SU-DHL-6 (cell line): ENCODE measurements around the gene ATP6V1B1.

Experiments used
- H2AFZ ChIP-seq: fragments of 200-600 bp; sonication (generic); 2 replicates; pipeline ENCODE4 v1.6.1; 2014; ENCODE audit warnings: low read depth, mild to moderate bottlenecking, moderate library complexity, mixed read lengths, antibody characterized with exemption, low read length; ENCODE audit not compliant: severe bottlenecking
- H3F3A ChIP-seq: fragments of 200-600 bp; shearing (Covaris generic); 2 replicates; pipeline ENCODE4 v1.6.0; 2016; ENCODE audit warnings: antibody characterized with exemption, mild to moderate bottlenecking; ENCODE audit not compliant: insufficient read depth
- H3K27ac ChIP-seq: fragments of 200-600 bp; sonication (generic); 2 replicates; pipeline ENCODE4 v1.5.1; 2016; ENCODE audit warnings: low read depth, mild to moderate bottlenecking, low read length, moderate library complexity, mixed read lengths
- H3K27me3 ChIP-seq: fragments of 200-600 bp; sonication (generic), shearing (Covaris generic); 2 replicates; pipeline ENCODE4 v1.6.0; 2014; ENCODE audit warnings: mild to moderate bottlenecking, low read length
- H3K36me3 ChIP-seq: fragments of 200-600 bp; sonication (generic); 2 replicates; pipeline ENCODE4 v1.6.1; 2014; ENCODE audit warnings: mild to moderate bottlenecking, low read length, mixed read lengths
- H3K4me2 ChIP-seq: fragments of 300-600, 200-600 bp; shearing (Covaris generic), sonication (generic); 2 replicates; pipeline ENCODE4 v1.6.0; 2014; ENCODE audit warnings: low read length, low read depth, mild to moderate bottlenecking; ENCODE audit not compliant: poor library complexity, severe bottlenecking
- H3K4me3 ChIP-seq: fragments of 200-600 bp; sonication (generic); 2 replicates; pipeline ENCODE4 v1.5.1; 2014; ENCODE audit warnings: antibody characterized with exemption, low read length, mild to moderate bottlenecking, mixed read lengths; ENCODE audit not compliant: insufficient read depth, poor library complexity, severe bottlenecking
- H3K79me2 ChIP-seq: fragments of 200-600 bp; sonication (generic); 2 replicates; pipeline ENCODE4 v1.6.1; 2014; ENCODE audit warnings: mild to moderate bottlenecking, low read length, moderate library complexity; ENCODE audit not compliant: insufficient read depth
- H3K9ac ChIP-seq: fragments of 200-600 bp; sonication (generic); 2 replicates; pipeline ENCODE4 v1.7.0; 2014; ENCODE audit warnings: mild to moderate bottlenecking, low read length
- H3K9me2 ChIP-seq: fragments of 200-600 bp; sonication (generic); replicated peaks from 2 replicates; pipeline ENCODE4 v1.6.1; 2014; ENCODE audit warnings: low read length; ENCODE audit not compliant: insufficient read depth
- H3K9me3 ChIP-seq: fragments of 200-600 bp; sonication (generic); 2 replicates; pipeline ENCODE4 v1.6.1; 2014; ENCODE audit warnings: low read length, mixed read lengths; ENCODE audit not compliant: insufficient read depth
- H4K20me1 ChIP-seq: fragments of 200-600 bp; sonication (generic); 2 replicates; pipeline ENCODE4 v1.6.1; 2014; ENCODE audit warnings: low read depth, mild to moderate bottlenecking, antibody characterized with exemption, low read length, moderate library complexity, mixed read lengths
- CTCF ChIP-seq: fragments of 200-600 bp; sonication (generic); IDR thresholded peaks from one replicate; pipeline ENCODE4 v1.5.1; 2017; ENCODE audit warnings: antibody characterized with exemption, mild to moderate bottlenecking, low read length, moderate library complexity; ENCODE audit not compliant: insufficient read depth, poor library complexity, severe bottlenecking
- EZH2phosphoT487 ChIP-seq: fragments of 200-600 bp; sonication (generic), shearing (Covaris generic); conservative IDR thresholded peaks from 2 replicates; pipeline ENCODE4 v1.6.1; 2018; ENCODE audit warnings: mild to moderate bottlenecking, antibody characterized with exemption, low read length, moderate library complexity, mixed read lengths

Gene ATP6V1B1

GRCh38 chr2:70904371-70905216, 31.1 kb upstream of the ATP6V1B1 start:
- Histone ChIP-seq H3K4me2 (no peak overlapping the region), H3K27me3 (no peaks in the 10 kb centered on the region), H3K9me2 (no peaks in the 10 kb centered on the region), H4K20me1 (no peaks in the 10 kb centered on the region), H3K36me3 (no peaks in the 10 kb centered on the region), H3K9ac (no peak overlapping the region), H3F3A (no peaks in the 10 kb centered on the region), H3K27ac (no peak overlapping the region), H3K9me3 (no peaks in the 10 kb centered on the region), H3K4me3 (no peak overlapping the region), H3K79me2 (no peaks in the 10 kb centered on the region), H2AFZ (no peak overlapping the region)
- no peak for TF ChIP-seq CTCF
- TF ChIP-seq EZH2phosphoT487, result no peak

DNA sequence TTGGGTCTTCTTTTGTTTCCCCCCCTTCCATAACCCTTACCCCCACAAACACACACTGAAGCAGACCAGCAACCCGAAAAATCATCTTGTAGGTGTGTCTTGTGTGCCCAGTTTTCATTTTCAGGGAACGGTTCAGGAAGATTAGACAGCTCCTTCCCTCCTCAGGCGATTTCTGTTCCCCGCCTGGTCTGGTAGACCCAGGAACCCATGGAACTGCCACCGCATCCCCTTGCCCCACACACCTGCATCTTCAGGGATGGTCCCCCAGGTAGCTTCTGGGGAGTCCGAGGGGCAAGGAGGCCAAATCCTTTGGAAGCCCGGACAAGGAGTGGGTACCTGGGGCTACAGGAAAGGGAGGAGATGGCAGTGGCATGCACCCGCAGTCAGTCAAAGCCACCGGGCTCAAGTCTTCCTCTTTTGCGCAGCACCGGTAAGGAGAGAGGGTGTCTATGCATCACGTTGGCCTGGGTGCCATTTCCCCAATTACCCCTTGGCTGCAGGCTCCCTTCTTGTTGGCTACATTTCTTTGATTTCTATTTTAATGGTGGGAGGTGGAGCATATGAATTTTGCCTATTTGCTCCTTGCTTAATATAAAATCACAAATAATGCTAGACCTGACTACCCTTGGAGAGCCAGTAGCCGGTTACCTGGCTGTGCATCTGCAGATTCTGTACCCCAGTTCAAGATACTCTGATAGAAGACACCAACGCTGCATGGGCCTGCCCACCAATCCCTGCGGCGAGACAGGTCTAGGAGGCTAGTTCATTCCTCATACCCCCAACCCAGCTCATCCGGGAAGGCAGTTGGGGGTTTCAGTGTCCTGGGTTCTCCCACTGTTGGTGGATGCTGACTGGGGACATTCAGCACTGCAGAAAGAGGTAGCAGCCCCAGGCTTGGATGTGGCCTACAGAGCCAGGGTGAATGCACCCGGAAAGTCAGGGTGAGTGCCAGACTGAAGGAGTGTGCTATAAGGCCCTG, 30.0 kb upstream of the ATP6V1B1 start:
- no peak for TF ChIP-seq CTCF
- TF ChIP-seq EZH2phosphoT487, result no peak
- Histone ChIP-seq H3K4me2 (no peak overlapping the region), H2AFZ (no peak overlapping the region), H3K27ac (no peak overlapping the region), H3K9me3 (no peaks in the 10 kb centered on the region), H3K4me3 (no peak overlapping the region), H3K79me2 (no peaks in the 10 kb centered on the region), H3K9ac (no peak overlapping the region), H4K20me1 (no peaks in the 10 kb centered on the region), H3F3A (no peaks in the 10 kb centered on the region), H3K36me3 (no peaks in the 10 kb centered on the region), H3K27me3 (no peaks in the 10 kb centered on the region), H3K9me2 (no peaks in the 10 kb centered on the region)

- no peak for TF ChIP-seq EZH2phosphoT487
- no peak for TF ChIP-seq CTCF
- no peaks in the 10 kb centered on the region for H3K27me3 ChIP-seq
Measured at GRCh38 chr2:70906439-70907005, 29.2 kb upstream of the ATP6V1B1 start.

More at GRCh38 chr2:70906439-70907005, 29.2 kb upstream of the ATP6V1B1 start:
- H4K20me1 ChIP-seq, result no peaks in the 10 kb centered on the region
- no peak overlapping the region for H2AFZ ChIP-seq
- no peaks in the 10 kb centered on the region for H3K36me3 ChIP-seq
- no peaks in the 10 kb centered on the region for H3F3A ChIP-seq
- H3K79me2 ChIP-seq, result no peaks in the 10 kb centered on the region
- no peaks in the 10 kb centered on the region for H3K9me3 ChIP-seq
- no peak overlapping the region for H3K4me2 ChIP-seq
- H3K27ac ChIP-seq, result no peak overlapping the region
- no peak overlapping the region for H3K4me3 ChIP-seq
- H3K9me2 ChIP-seq, result no peaks in the 10 kb centered on the region
- no peak overlapping the region for H3K9ac ChIP-seq
